Endothelial cell of umbilical vein (primary cell): ENCODE results near the gene ATCAY.

Experiments used
- CTCF ChIP-seq, 2 donors: IDR thresholded peaks; 1 replicate in 1 of 2; 2 replicates in 1 of 2; pipeline ENCODE4 v1.5.1; 2011; ENCODE audit warnings: low read length in 2 of 2, mild to moderate bottlenecking in 2 of 2, moderate library complexity in 2 of 2, control low read depth in 1 of 2, inconsistent platforms in 1 of 2, low read depth in 1 of 2; ENCODE audit not compliant: insufficient read depth in 1 of 2; ENCODE audit errors: extremely low read depth in 1 of 2
- MYC ChIP-seq: IDR thresholded peaks from one replicate; pipeline ENCODE4 v1.6.1; 2011; ENCODE audit warnings: mild to moderate bottlenecking, low read depth, low read length

GRCh38 chr19:3893509-3894179 lies 13.2 kb downstream of the ATCAY start:
- no peak for TF ChIP-seq CTCF (IDR thresholded peaks at IDR 0.05; ENCODE audit: extremely low read depth in 1 of 2, insufficient read depth in 1 of 2, low read depth in 1 of 2, low read length in 2 of 2)
- TF ChIP-seq MYC, result no peak
